Hippocampal formation (tissue), 2 donors: Measurements from ENCODE around the gene TUBGCP6.
"Not testable (repeated sequence)": the region's sequence is repeated elsewhere in the genome, so short reads cannot be mapped to it uniquely, and the experiment has no call there.

Experiments
- DNase-seq, 2 donors: peaks; one replicate each; lab custom pipeline; 2025; lab: John Stamatoyannopoulos, UW

TUBGCP6 gene

GRCh38 chr22:50169774-50170341, 75.0 kb downstream of the TUBGCP6 start:
- DNase-seq: no peak

- no peak for DNase-seq
Observed at GRCh38 chr22:50169181-50169759, 75.6 kb downstream of the TUBGCP6 start.

- DNase-seq: not testable (repeated sequence)
Observed at GRCh38 chr22:50168490-50169180, 76.2 kb downstream of the TUBGCP6 start.

- DNase-seq: no peak
Observed at GRCh38 chr22:50167689-50168489, 76.9 kb downstream of the TUBGCP6 start.
